GM21528 (cell line): ENCODE results near the gene ASAH2B.
A peak's percentile ranks its signal among the peaks of the same experiment; 100 is the strongest.
"Not testable (repeated sequence)": the region's sequence is repeated elsewhere in the genome, so short reads cannot be mapped to it uniquely, and the experiment has no call there.

Experiments
- ATAC-seq: cut with Tn5 transposase; IDR thresholded peaks from one replicate; pipeline ENCODE4 v1.9.1; 2021; ENCODE audit warnings: mild to moderate bottlenecking, moderate library complexity; ENCODE audit not compliant: unreplicated experiment, low FRiP score

ASAH2B gene

GRCh38 chr10:50739618-50740292 lies at the start of gene ASAH2B:
Gene ASAH2B, plus strand, starts transcription at chr10:50739936. Its CDS starts 5,195 bp downstream, at chr10:50745131.
- ATAC-seq, result peak; percentile 92

DNA sequence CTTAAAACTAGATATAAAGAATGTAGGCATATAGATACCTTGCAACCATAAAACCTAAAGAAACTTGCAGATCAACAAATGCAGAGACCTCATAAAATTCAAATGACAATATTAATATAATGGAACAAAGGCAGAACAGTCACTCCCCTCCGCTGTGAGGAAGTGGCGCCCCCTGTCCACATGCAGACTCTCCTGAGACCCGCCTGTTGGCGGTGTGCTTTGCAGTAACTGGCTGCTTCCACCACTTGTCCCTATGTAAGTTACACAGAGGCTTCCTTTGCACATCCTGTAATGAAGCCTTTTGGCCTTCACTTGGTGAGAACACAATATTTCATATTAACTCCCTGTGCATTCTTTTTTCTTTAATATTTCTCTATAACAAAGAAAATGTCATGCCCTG lies 41.9 kb upstream of the ASAH2B start:
- not testable (repeated sequence) for ATAC-seq

DNA sequence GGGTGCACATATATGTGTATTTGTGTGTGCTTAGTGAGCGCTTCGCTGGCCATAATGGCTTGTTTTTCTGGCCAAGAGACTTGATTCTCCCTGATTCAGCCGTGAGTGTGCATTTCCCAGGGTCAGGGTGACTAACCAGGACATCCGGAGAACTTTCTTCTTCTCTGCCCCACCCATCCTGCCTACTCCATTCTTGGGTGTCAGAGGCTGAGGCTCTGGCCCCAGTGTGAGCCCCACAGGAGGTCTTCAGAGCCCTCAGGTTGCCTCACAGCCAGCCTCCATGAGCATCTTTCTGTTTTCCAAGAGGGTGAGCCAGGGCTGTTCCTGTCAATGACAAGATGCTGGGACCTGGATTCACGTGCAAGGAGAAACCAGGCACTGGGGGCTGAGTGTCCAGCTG lies 37.8 kb upstream of the ASAH2B start:
- not testable (repeated sequence) for ATAC-seq

DNA sequence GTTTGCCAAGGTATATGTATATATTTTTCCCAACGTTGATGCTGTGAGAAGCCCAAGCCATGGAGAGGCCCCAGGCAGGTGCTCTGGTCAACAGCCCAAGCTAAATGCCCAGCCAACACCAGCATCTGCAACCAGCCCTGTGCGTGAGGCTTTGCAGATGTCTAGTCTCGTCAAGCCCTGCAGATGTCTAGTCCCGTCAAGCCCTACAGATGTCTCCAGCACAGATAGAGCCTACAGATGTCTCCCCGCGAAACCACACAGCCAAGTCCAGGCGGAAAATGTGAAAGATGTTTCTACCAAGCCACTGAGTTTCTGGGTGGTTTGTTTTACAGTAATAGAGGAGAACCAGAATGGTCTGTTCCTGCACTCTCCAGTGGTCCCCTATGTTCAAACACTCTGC lies 36.7 kb upstream of the ASAH2B start:
- not testable (repeated sequence) for ATAC-seq

- ATAC-seq, result not testable (repeated sequence)
Measured at GRCh38 chr10:50704436-50705079, 35.2 kb upstream of the ASAH2B start.

- not testable (repeated sequence) for ATAC-seq
Measured at GRCh38 chr10:50706006-50706405, 33.7 kb upstream of the ASAH2B start.

DNA sequence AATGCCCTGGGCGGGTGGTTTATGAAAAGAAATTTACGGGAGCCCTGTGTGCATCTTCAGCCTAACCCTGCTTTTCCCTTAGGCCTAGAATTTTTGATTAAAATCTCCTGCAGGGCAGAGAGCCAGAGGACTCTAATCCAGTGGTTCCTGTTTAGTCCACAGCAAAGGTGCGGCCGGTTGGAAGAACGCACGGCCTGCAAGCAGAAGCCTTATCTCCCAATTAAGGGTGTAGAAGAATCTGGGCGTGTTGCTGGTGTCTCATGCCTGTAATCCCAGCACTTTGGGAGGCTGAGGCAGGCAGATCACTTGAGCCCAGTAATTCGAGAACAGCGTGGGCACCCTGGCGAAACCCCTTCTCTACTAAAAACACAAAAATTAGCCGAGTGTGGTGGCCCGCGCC lies 29.5 kb upstream of the ASAH2B start:
- not testable (repeated sequence) for ATAC-seq

GRCh38 chr10:50723812-50724211 lies 15.9 kb upstream of the ASAH2B start:
- peak; percentile 72 for ATAC-seq

DNA sequence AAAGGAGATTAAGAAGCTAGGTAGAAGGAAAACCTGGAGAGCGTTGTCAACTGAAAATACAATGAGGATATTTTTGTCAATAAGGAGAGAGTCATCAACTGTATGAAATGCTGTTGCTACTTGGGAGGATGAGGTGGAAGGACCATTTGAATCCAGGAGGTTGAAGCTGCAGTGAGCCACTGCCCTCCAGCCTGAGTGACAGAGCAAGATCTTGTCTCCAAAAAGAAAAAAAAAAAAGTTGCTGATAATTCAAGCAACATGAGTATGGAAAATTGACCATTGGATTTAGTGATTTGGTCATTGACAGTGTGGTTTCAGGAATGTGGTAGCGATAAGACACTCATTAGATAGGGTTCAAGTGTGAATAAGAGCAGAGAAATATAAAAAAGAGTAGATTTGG lies 11.6 kb upstream of the ASAH2B start:
- not testable (repeated sequence) for ATAC-seq

GRCh38 chr10:50738987-50739617 lies 634 bp upstream of the ASAH2B start:
- not testable (repeated sequence) for ATAC-seq

DNA sequence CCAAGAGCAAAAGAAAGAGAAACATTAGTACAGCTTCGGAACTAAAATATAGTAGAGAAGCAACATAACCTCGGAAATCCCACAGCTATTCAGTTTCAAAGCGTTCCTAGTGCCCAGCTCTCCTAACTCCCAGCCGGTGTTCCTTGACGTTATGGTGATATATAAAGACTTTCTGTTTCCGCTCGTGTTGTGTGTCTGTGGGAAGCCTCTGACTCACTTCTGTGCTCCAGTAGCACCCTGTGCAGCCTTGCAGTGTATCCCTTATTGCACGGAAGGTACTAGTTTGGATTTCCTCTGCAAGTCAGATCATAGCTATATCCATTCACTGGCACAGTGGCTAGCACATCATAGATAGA lies 535 bp downstream of the ASAH2B start:
- peak; percentile 30 for ATAC-seq

GRCh38 chr10:50742820-50743219 lies 3.1 kb downstream of the ASAH2B start:
- ATAC-seq, result not testable (repeated sequence)

GRCh38 chr10:50766774-50767513 lies 27.2 kb downstream of the ASAH2B start:
- ATAC-seq, result not testable (repeated sequence)

DNA sequence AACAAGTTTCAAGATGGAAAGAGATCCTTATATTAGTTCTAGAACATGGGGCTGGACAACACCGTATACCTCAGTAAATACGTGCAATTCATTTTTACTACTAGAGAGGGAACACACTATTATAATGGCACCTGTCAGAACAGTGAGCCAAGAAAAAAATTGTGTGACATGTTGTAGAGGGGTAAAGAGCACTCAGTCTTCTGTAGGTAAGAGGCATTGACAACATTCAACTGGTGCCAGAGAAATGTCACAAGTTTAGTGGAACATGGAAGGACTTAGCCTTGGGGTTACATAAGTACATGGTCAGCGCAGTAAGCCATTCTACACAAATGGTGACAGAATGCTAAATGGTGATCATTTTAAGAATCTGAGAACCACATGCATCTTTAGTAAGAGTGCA lies 32.3 kb downstream of the ASAH2B start:
- not testable (repeated sequence) for ATAC-seq

DNA sequence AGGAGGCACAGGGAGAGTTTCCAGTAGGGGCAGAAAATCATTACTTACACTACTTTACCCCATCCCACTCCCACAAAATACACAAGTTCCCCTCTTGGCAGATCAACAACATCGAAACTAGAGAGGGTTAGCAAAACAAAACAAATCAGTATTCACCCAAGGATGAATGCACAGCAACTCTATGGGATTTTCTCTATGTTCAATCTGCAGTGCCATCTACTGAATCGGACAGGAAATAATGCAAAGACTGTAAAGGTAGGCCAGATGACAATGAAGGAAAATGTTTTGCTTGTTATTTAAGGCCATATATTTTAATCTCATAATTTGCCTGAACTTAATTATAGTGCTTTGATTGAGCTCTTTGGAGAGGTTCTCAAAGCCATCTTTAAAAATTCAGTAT lies 35.1 kb downstream of the ASAH2B start:
- ATAC-seq, result not testable (repeated sequence)

DNA sequence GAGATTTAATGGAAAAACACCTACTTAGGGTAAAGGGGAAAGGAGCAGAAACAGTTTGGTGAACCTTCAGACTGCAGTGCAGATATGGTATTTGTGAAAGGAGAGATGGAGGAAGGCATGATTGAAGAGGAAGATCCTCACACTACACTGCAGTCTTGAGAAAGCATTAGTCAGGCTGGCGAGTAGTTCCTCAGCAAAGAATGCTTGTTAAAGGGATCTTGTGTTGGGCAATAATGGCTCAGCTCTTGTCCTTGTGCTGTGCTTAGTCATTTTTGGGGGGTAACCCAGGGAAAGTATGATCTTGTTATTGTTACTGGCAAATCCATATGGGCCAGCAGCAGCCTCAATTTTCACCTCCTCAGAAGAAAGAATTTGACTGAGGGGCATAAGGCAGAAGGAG lies 40.3 kb downstream of the ASAH2B start:
- not testable (repeated sequence) for ATAC-seq

DNA sequence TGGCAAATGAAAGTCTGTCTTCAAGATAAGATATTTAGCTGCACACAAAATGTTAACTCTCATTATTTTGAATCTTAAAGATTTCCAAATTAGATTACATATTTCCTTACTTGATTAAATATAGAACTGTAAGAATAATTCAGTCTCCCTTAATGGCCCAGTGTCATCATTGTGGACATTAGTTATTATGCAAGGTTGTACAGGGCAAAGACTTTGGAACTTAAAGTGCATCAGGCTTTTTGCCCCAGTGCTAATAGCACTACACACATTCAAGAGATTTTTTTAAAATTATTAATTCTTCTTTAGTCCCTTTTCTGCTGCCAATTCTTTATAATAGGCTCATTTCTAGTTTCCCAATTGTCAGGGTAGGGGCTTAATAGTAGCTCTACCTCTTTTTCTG lies 42.3 kb downstream of the ASAH2B start:
- not testable (repeated sequence) for ATAC-seq

DNA sequence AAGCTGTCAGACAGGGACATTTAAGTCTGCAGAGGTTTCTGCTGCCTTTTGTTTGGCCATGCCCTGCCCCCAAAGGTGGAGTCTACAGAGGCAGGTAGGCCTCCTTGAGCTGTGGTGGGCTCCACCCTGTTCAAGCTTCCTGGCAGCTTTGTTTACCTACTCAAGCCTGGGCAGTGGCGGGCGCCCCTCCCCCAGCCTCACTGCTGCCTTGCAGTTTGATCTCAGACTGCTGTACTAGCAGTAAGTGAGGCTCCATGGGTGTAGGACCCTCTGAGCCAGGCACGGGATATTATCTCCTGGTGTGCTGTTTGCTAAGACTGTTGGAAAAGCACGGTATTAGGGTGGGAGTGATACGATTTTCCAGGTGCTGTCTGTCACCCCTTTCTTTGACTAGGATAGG lies 48.2 kb downstream of the ASAH2B start:
- ATAC-seq, result not testable (repeated sequence)

GRCh38 chr10:50788951-50789945 lies 49.5 kb downstream of the ASAH2B start:
- no peak for ATAC-seq

GRCh38 chr10:50794490-50794889 lies 54.8 kb downstream of the ASAH2B start:
- no peak for ATAC-seq
